ENCODE results near the gene CCN6. TPM values are rescaled to one million over a fixed set of nuclear protein-coding genes. Genes with fewer than 3 reads are reported as not detected.

CCN6 gene
- total RNA-seq, 2 donors from 2014 or later, result not detected

GRCh38 chr6:112113431-112113830 lies 59.5 kb downstream of the CCN6 start:
- H3K9me3 Mint-ChIP-seq, result no peaks in the 10 kb centered on the region
- H3K4me3 Mint-ChIP-seq, result no peak overlapping the region
- Histone ChIP-seq H3K4me1 (ENCODE audit: control insufficient read depth, insufficient read depth, low read length) (peaks cover 6% of the 10 kb centered on the region), H3K27ac (ENCODE audit: low read depth, low read length) (no peak overlapping the region), H3K4me3 (ENCODE audit: low read length) (no peak overlapping the region), H3K27me3 (ENCODE audit: control insufficient read depth, insufficient read depth, low read length, poor library complexity, severe bottlenecking) (no peaks in the 10 kb centered on the region), H3K9me3 (ENCODE audit: control insufficient read depth, low read length) (no peaks in the 10 kb centered on the region), H3K36me3 (ENCODE audit: control insufficient read depth, insufficient read depth, low read length) (no peaks in the 10 kb centered on the region), H3K9ac (ENCODE audit: extremely low read depth, low read length, poor library complexity, severe bottlenecking) (no peak overlapping the region)
- no peak for TF ChIP-seq CTCF (conservative IDR thresholded peaks at IDR 0.05)
- no peak overlapping the region for H3K27ac Mint-ChIP-seq
- peaks cover 8% of the 10 kb centered on the region for H3K4me1 Mint-ChIP-seq
- H3K27me3 Mint-ChIP-seq (ENCODE audit: insufficient read depth), result no peaks in the 10 kb centered on the region
- no peaks in the 10 kb centered on the region for H3K36me3 Mint-ChIP-seq (ENCODE audit: low read depth)
- WGBS, 2 experiments (ENCODE audit: insufficient coverage in 1 of 2, insufficient read length in 1 of 2), result 88 to 92% methylated on average over 1 to 3 of the region's 3 CpGs
- DNase-seq, result no peak

- Histone ChIP-seq H3K27ac (ENCODE audit: low read depth, low read length) (no peak overlapping the region), H3K4me3 (ENCODE audit: low read length) (no peak overlapping the region), H3K4me1 (ENCODE audit: control insufficient read depth, insufficient read depth, low read length) (peaks cover 6% of the 10 kb centered on the region), H3K9ac (ENCODE audit: extremely low read depth, low read length, poor library complexity, severe bottlenecking) (no peak overlapping the region), H3K27me3 (ENCODE audit: control insufficient read depth, insufficient read depth, low read length, poor library complexity, severe bottlenecking) (no peaks in the 10 kb centered on the region), H3K36me3 (ENCODE audit: control insufficient read depth, insufficient read depth, low read length) (no peaks in the 10 kb centered on the region), H3K9me3 (ENCODE audit: control insufficient read depth, low read length) (no peaks in the 10 kb centered on the region)
- no peak for TF ChIP-seq CTCF (conservative IDR thresholded peaks at IDR 0.05)
- H3K4me3 Mint-ChIP-seq, result no peak overlapping the region
- no peaks in the 10 kb centered on the region for H3K36me3 Mint-ChIP-seq (ENCODE audit: low read depth)
- no peaks in the 10 kb centered on the region for H3K27me3 Mint-ChIP-seq (ENCODE audit: insufficient read depth)
- H3K4me1 Mint-ChIP-seq, result peaks cover 8% of the 10 kb centered on the region
- H3K9me3 Mint-ChIP-seq, result no peaks in the 10 kb centered on the region
- DNase-seq, result no peak
- no peak overlapping the region for H3K27ac Mint-ChIP-seq
Measured at GRCh38 chr6:112113918-112114317, 60.0 kb downstream of the CCN6 start.

GRCh38 chr6:112114577-112115223 lies 60.8 kb downstream of the CCN6 start:
- H3K9ac ChIP-seq (ENCODE audit: extremely low read depth, low read length, poor library complexity, severe bottlenecking), result no peak overlapping the region
- Mint-ChIP-seq H3K4me3 (no peak overlapping the region), H3K9me3 (no peaks in the 10 kb centered on the region), H3K4me1 (peaks cover 8% of the 10 kb centered on the region), H3K36me3 (ENCODE audit: low read depth) (no peaks in the 10 kb centered on the region), H3K27me3 (ENCODE audit: insufficient read depth) (no peaks in the 10 kb centered on the region), H3K27ac (no peak overlapping the region)
- no peaks in the 10 kb centered on the region for H3K9me3 ChIP-seq (ENCODE audit: control insufficient read depth, low read length)
- no peaks in the 10 kb centered on the region for H3K27me3 ChIP-seq (ENCODE audit: control insufficient read depth, insufficient read depth, low read length, poor library complexity, severe bottlenecking)
- no peak for TF ChIP-seq CTCF (conservative IDR thresholded peaks at IDR 0.05)
- no peaks in the 10 kb centered on the region for H3K36me3 ChIP-seq (ENCODE audit: control insufficient read depth, insufficient read depth, low read length)
- WGBS, 2 experiments (ENCODE audit: insufficient coverage in 1 of 2, insufficient read length in 1 of 2), result 97 to 100% methylated on average over 1 to 3 of the region's 3 CpGs
- no peak overlapping the region for H3K27ac ChIP-seq (ENCODE audit: low read depth, low read length)
- H3K4me1 ChIP-seq (ENCODE audit: control insufficient read depth, insufficient read depth, low read length), result peaks cover 6% of the 10 kb centered on the region
- H3K4me3 ChIP-seq (ENCODE audit: low read length), result no peak overlapping the region
- DNase-seq, result no peak

Data from endodermal cell (in vitro differentiated cells).